HG03520 (cell line): Measurements from ENCODE around the gene TBK1.
A peak's percentile ranks its signal among the peaks of the same experiment; 100 is the strongest.

Source experiments
- ATAC-seq: cut with Tn5 transposase; IDR thresholded peaks from one replicate; pipeline ENCODE4 v1.9.1; 2021; ENCODE audit warnings: mild to moderate bottlenecking, moderate library complexity; ENCODE audit not compliant: unreplicated experiment

TBK1 gene

DNA sequence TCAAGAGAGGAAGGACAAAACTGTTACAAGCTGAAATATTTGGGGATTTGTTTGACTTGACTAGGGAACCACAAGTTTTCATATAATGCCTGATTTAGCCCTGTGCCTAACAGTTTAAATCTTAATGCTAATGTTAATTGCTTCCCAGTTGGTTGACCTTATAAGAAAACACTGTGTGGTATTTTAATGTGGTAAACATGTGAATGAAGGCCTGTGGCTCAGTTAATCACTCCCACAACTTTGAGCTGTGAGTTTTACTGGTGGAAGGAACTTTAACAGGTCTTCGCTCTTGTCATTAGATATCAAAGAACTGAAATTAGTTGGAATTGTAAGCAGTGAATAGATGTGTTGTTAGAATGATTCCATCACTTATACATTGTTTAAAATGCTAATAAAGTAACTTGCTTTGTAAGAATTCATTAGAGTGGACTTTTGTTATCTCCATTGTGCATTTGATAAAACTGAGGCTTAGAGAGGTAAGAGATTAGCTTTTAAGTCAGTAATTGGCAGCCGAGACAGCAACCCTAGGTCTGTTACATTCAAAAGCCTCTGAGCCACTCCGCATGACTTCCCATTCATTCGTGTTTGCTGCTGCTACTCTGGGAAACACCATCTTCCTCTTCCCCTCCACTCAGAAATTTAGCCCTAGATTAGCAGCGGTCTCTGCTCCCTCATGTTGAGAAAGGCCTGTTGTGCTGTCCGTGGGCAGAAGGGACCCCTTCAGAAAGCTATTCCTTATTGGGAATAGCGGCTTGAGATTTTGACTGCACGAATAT lies 1.0 kb upstream of the TBK1 start:
- no peak for ATAC-seq

DNA sequence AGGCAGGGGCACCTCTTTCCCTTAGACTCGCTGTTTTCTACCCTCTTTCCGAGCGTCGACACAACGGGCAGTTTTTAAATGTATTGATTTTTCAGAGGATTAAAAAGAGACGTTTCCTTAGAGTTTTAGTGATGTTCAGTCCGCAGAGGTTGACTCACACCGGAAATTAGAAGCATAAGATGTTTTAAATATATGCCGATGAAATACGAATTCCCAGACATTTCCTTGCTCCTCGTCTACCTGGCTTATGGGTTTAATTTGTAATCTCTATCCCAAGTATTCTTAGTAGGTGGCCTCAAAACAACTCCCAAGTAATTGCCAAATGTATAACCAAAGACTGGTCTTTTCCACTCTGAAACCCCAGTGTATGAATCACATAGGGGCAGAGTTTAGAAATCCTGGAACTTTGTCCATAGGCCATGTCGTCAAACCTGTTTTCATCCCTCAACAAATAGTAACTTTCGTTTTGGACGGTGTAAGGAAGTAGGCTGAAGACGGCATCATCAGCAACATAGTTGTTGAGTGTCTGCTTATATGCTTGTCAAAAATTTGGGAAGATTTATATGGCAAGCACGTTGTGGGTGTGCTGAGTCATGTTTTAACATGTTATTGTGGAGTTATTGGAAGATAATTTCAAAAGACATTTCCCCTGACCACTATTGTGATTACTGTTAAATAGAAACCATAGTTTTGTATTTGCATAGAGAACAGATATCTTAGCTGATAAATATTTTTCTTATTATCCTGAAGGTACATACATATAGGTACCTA lies 824 bp downstream of the TBK1 start:
- no peak for ATAC-seq

DNA sequence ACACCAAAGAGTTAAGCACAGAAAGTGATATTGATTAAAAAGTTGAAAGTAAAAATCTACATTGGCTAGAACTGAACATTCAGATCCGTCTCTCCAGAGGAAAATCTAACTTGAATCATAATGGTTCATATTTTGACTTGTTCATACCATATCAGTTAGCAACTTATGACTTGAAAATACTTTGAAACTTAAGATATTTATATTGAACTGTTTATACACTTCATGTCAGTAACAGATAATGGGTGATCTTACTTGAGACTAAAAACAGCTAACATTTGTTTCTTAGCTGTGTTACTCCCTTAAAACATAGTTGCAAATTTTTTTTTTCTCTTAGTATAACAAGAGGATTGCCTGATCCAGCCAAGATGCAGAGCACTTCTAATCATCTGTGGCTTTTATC lies 3.6 kb downstream of the TBK1 start:
- no peak for ATAC-seq

DNA sequence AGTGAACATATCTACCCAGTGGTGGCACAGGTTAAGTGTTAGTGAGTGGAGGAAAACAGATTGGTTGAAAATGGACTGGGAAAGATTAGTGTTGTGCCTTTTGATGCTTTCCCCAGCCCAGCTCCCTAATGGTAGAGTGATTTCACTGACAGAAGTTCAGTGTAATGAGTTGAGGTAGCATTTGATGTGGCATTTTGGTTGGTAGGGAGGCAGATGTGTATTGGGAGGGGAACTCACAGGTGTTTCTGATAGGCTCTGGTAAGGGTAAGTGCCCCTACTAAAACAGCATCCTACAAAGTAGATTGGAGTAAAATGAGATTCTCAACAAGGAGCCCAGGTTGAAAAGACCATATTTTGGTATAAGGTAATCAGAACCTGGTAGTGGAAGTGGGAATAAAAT lies 4.2 kb downstream of the TBK1 start:
- ATAC-seq = no peak

DNA sequence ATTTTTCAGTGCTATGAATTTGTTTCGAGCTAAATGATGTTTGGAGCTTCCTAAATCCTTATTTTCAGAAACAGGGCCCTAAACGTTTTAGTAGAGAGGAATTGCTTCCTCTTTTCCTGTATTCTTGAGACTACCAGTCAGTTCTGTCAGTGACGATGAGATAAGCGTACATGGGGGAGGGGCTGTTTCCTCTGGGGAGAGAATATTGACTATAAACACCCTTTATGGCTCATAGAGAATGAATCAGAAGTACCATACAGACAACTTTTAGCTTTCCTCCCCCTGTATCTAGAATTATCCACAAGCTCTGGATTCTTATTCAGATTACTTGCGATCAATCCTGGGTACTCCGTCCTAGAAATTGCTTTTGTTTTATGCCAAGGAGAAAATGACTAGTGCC lies 5.1 kb downstream of the TBK1 start:
- ATAC-seq = no peak

- ATAC-seq = peak; percentile 55
Measured at GRCh38 chr12:64457466-64457865, 5.5 kb downstream of the TBK1 start.

GRCh38 chr12:64457923-64458322 lies 6.0 kb downstream of the TBK1 start:
- no peak for ATAC-seq

DNA sequence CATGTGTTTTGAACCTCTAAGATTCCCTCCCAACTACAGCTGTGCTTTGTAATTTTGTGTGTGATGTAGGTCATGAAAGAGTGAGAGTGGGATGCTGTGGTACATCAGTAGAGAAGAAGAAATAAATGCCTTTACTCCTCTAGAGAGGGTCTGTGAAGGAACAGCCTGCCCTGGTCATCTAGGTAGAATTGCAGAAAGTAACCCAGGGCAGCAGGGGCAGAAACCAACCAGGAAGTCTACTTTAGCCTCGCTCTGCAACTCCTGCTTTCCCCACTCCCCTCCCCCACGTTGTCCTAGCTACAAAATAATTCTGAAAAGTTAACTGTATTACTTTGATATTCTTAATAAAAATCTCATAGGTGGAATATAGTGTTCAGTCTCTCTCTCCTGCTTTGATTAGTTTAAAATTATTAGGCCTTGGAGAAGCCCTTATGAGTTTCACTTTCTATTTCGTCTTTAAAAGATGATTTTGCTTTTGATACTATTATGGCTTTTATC lies 7.5 kb downstream of the TBK1 start:
- ATAC-seq = peak; percentile 34

DNA sequence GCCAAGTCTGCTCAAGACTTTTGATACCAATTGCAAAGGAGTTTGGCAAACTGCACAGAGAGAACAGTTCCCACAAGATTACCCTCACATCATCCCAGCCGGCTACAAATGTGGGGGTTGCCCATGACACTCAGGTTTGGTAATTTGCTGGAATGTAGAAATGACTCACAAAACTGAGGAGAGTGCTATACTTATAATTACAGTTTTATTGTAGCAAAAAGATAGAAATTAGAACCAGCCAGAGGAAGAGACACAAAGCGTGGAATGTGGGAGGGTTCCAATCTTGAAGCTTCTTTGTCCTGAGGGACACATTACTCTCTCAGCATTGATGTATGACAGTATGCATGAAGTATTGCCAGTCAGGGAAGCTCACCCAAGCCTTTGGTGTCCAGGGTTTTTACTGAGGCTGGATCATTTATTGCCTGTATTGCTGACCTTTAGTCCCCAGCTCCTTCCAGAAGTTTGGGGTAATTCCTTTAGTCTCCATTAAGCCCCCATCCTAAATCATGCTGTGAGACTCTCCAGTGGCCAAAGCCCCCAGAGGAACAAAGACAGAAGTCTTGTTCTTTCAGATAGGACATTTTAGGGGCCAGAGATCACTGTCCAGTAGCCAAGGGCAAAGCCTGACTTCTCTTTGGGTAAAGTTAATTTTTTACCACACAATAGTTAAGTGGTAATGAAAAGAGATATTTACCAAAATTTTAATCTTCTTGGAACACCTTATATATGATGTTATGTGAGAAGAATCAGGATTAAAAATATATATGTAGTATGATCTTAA lies 9.9 kb downstream of the TBK1 start:
- no peak for ATAC-seq

- ATAC-seq = no peak
Measured at GRCh38 chr12:64466178-64466577, 14.3 kb downstream of the TBK1 start.

DNA sequence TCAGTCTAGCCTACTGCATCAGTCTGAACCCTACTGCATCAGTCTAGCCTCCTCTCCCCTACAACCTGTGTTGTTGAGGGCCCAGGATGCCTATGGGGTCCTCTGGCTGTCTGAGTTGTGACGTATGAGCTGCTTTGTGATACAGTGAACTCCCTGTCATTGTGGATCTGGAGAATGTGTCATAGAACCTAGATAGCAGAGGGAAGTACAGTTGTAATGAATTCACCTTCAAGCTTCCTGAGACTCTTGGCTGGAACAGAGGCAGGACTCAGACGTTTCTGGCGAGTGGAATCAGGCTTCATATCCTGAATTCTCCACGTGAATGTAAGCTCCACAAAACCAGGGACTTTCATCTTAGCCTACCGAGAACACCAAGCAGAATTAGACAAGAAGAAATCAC lies 17.0 kb downstream of the TBK1 start:
- ATAC-seq = no peak

- ATAC-seq = no peak
Measured at GRCh38 chr12:64469455-64470142, 17.7 kb downstream of the TBK1 start.

DNA sequence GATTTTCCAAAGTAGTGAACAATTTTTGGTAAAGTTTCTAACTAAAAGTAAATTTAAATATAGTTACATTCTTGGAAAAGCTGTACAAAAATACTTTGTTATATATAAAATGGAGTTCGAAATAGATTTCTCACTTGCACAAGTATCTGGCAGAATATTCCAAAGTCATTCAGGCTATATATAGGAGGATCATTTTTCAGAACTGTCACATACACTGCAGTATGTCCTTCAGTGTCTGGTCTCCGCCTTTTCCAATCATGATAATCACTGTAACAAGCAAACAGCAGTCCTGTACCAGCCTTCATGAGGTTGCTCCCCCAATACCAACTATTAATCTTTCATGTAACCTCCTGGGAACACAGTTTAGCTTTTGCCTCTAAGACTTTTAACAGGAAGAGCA lies 18.6 kb downstream of the TBK1 start:
- ATAC-seq = no peak

DNA sequence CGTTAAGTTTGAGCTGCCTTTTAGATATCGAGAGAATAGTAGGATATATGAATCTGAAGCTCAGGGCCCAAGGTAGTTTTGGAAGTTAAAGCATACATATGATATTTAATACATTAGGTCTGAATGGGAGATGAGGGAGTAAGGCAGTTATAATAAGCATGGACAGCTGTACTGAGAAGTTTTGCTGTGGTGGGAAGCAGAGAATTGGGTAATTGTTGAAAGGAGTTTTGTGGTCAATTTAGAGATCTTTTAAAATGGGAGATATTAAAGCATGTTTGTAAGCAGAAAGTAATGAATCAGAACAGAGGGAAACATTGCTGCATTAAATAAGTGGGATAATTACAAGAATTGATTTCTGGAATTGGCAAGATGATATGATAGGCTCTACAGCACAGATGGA lies 21.3 kb downstream of the TBK1 start:
- ATAC-seq = no peak

DNA sequence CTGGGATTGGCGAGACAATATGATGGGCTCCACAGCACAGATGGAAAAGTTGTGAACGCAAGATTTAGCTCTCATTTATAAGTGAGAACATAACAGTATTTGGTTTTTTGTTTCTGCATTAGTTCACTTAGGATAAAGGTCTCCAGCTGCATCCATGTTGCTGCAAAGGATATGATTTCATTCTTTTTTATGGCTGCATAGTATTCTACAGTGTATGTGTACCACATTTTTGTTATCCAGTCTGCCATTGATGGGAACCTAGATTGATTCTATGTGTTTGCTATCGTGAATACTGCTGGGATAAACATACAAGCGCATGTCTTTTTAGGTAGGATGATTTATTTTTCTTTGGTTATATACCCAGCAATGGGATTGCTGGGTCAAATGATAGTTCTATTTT lies 23.6 kb downstream of the TBK1 start:
- no peak for ATAC-seq

DNA sequence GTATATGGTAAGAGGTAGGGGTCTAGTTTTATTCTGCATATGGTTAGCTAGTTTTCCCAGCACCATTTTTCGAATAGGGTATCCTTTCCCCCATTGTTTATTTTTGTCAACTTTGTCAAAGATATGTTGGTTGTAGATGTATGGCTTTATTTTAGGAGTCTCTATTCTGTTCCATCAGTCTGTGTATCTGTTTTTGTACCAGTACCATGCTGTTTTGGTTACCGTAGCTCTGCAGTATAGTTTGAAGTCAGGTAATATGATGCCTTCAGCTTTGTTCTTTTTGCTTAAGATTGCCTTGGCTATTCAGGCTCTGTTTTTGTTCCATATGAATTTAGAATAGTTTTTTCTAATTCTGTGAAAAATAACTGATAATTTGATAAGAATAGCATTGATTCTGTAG lies 24.9 kb downstream of the TBK1 start:
- no peak for ATAC-seq

DNA sequence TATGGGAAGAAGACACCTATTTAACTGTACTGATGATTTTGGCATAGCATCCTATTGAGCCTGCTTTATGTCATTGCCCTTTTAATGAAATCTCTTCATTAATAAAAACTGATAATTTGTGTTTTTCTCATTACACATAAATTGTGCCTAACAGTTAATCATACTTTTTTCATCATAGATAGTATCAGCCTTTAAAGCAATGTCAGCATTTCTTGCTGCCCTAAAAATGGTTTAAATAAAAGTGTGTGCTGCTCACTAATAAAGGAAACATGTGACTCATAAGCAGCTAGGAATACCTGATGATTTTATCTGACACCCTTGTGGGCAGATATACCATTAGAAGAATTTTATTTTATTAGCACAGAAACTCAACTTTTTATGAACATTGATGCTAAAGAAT lies 26.7 kb downstream of the TBK1 start:
- ATAC-seq = no peak

GRCh38 chr12:64480148-64480547 lies 28.2 kb downstream of the TBK1 start:
- ATAC-seq = no peak

DNA sequence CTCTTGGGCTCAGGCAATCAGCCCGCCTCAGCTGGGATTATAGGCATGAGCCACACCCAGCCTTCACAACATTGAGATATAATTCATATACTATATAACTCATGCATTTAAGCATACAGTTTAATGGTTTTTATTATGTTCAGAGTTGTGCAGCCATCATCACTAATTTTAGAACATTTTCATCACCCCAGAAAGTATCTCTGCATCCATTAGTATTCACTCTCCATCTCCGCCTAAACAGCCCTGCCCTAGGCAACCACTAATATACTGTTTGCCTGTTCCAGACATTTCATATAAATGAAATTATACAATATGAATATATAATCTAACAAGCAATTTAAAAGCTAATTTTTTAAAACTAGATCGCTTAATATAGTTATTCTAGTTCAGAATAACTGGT lies 34.7 kb downstream of the TBK1 start:
- ATAC-seq = no peak

- ATAC-seq = no peak
Measured at GRCh38 chr12:64491718-64492117, 39.8 kb downstream of the TBK1 start.

DNA sequence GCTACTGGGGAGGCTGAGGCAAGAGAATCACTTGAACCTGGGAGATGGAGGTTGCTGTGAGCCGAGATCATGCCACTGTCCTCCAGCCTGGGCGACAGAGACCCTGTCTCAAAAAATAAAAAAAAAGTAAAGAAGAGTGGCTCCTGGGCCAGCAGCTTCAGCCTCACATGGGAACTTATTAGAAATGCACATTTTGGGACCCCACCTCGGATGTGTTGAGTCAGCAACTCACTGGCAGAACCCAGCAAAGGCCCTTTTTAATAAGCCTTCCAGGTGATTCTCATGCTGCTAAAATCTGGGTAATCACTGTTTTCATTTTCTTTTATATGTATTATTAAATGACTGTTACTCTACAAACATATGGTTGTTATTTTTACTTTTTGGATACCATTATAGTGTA lies 41.6 kb downstream of the TBK1 start:
- no peak for ATAC-seq
